ENCODE measurements around the gene XYLT1.

GRCh38 chr16:17321824-17322223 lies 148.9 kb downstream of the XYLT1 start:
- TF ChIP-seq JUND (CRISPR knock-in tag; IDR thresholded peaks at IDR 0.05) = no peak
- no peak for TF ChIP-seq HNRNPH1 (optimal IDR thresholded peaks at IDR 0.05; ENCODE audit: low read depth, low read length)
- TF ChIP-seq ZNF501 (CRISPR knock-in tag; IDR thresholded peaks at IDR 0.05) = no peak
- TF ChIP-seq GZF1 (CRISPR knock-in tag; IDR thresholded peaks at IDR 0.05) = no peak
- TF ChIP-seq YY1 (IDR thresholded peaks at IDR 0.05; ENCODE audit: insufficient read depth, insufficient replicate concordance, low read depth, low read length) = no peak
- no peak for TF ChIP-seq SIX4 (CRISPR knock-in tag; IDR thresholded peaks at IDR 0.05)
- no peak for TF ChIP-seq SP4 (CRISPR knock-in tag; IDR thresholded peaks at IDR 0.05)
- no peak for TF ChIP-seq GTF2F1 (IDR thresholded peaks at IDR 0.05; ENCODE audit: low read length)

Measured in HepG2 (cell line).